ENCODE results near the gene SNTB2.

GRCh38 chr16:69350536-69351133 lies 163.7 kb downstream of the SNTB2 start:
- TF ChIP-seq POLR2AphosphoS5 (IDR thresholded peaks at IDR 0.05; ENCODE audit: low read depth, low read length) = no peak
- TF ChIP-seq REST (IDR thresholded peaks at IDR 0.05; ENCODE audit: low read depth, low read length) = no peak
- TF ChIP-seq CTCF (IDR thresholded peaks at IDR 0.05) = no peak
- TF ChIP-seq IRF3 (IDR thresholded peaks at IDR 0.05; ENCODE audit: low read depth, low read length) = no peak
- TF ChIP-seq RAD21 (IDR thresholded peaks at IDR 0.05; ENCODE audit: low read length) = no peak
- no peak for TF ChIP-seq TEAD4 (IDR thresholded peaks at IDR 0.05; ENCODE audit: borderline replicate concordance, insufficient read depth)

Measured in SK-N-SH (cell line).